Memory B cell (primary cell): ENCODE measurements around the gene ARHGAP18.
A peak's percentile ranks its signal among the peaks of the same experiment; 100 is the strongest.
"Not testable (repeated sequence)": the region's sequence is repeated elsewhere in the genome, so short reads cannot be mapped to it uniquely, and the experiment has no call there.

Experiments used
- ATAC-seq: fragments of 150-1000 bp; cut with Tn5 transposase; 2 replicates; pipeline ENCODE4 v1.10.0; 2021; ENCODE audit warnings: low read depth, mild to moderate bottlenecking, moderate library complexity
- DNase-seq, 2 donors: peaks; one replicate each; pipeline ENCODE4 v3.0.0; 2022; ENCODE audit warnings: low spot score in 2 of 2
- H3K27ac Mint-ChIP-seq: one replicate; pipeline ENCODE4 v1.8.0; 2022; ENCODE audit warnings: mild to moderate bottlenecking, moderate library complexity, mixed read lengths
- H3K27me3 Mint-ChIP-seq: one replicate; pipeline ENCODE4 v1.8.0; 2022; ENCODE audit warnings: mixed read lengths
- H3K36me3 Mint-ChIP-seq: one replicate; pipeline ENCODE4 v1.8.0; 2022; ENCODE audit warnings: mild to moderate bottlenecking, mixed read lengths
- H3K4me1 Mint-ChIP-seq: one replicate; pipeline ENCODE4 v1.8.0; 2022; ENCODE audit warnings: mixed read lengths
- H3K4me3 Mint-ChIP-seq: one replicate; pipeline ENCODE4 v1.8.0; 2022; ENCODE audit warnings: mild to moderate bottlenecking, moderate library complexity, mixed read lengths
- H3K9me3 Mint-ChIP-seq: one replicate; pipeline ENCODE4 v1.8.0; 2022; ENCODE audit warnings: mixed read lengths

ARHGAP18 gene

GRCh38 chr6:129592516-129593232 is 117.3 kb downstream of the ARHGAP18 start:
- Mint-ChIP-seq H3K27ac (no peak overlapping the region), H3K4me1 (peaks cover 2% of the 10 kb centered on the region), H3K36me3 (peaks cover 6% of the 10 kb centered on the region), H3K9me3 (no peaks in the 10 kb centered on the region), H3K27me3 (no peaks in the 10 kb centered on the region), H3K4me3 (no peak overlapping the region)
- ATAC-seq (no peak), DNase-seq (no peak)

GRCh38 chr6:129590408-129591022 is 119.5 kb downstream of the ARHGAP18 start:
- H3K4me1 Mint-ChIP-seq: no peaks in the 10 kb centered on the region
- DNase-seq: no peak
- no peaks in the 10 kb centered on the region for H3K27me3 Mint-ChIP-seq
- no peaks in the 10 kb centered on the region for H3K9me3 Mint-ChIP-seq
- no peak overlapping the region for H3K4me3 Mint-ChIP-seq
- H3K36me3 Mint-ChIP-seq: peaks cover 7% of the 10 kb centered on the region
- H3K27ac Mint-ChIP-seq: no peak overlapping the region
- no peak for ATAC-seq

GRCh38 chr6:129586815-129587214 is 123.2 kb downstream of the ARHGAP18 start:
- H3K9me3 Mint-ChIP-seq: no peaks in the 10 kb centered on the region
- H3K27me3 Mint-ChIP-seq: no peaks in the 10 kb centered on the region
- no peaks in the 10 kb centered on the region for H3K4me1 Mint-ChIP-seq
- peaks cover 7% of the 10 kb centered on the region for H3K36me3 Mint-ChIP-seq
- ATAC-seq (no peak), DNase-seq (no peak)
- H3K27ac Mint-ChIP-seq: no peak overlapping the region
- no peak overlapping the region for H3K4me3 Mint-ChIP-seq

GRCh38 chr6:129583866-129584265 is 126.1 kb downstream of the ARHGAP18 start:
- peaks cover 2% of the 10 kb centered on the region for H3K36me3 Mint-ChIP-seq
- ATAC-seq (no peak), DNase-seq (no peak)
- no peaks in the 10 kb centered on the region for H3K9me3 Mint-ChIP-seq
- no peaks in the 10 kb centered on the region for H3K4me1 Mint-ChIP-seq
- no peak overlapping the region for H3K4me3 Mint-ChIP-seq
- H3K27me3 Mint-ChIP-seq: no peaks in the 10 kb centered on the region
- no peak overlapping the region for H3K27ac Mint-ChIP-seq

- Mint-ChIP-seq H3K4me3 (no peak overlapping the region), H3K4me1 (peaks cover 4% of the 10 kb centered on the region), H3K27me3 (no peaks in the 10 kb centered on the region), H3K27ac (no peak overlapping the region), H3K36me3 (peaks cover 3% of the 10 kb centered on the region), H3K9me3 (no peaks in the 10 kb centered on the region)
- DNase-seq (no peak), ATAC-seq (no peak)
These were observed 131.7 kb downstream of the ARHGAP18 start for GRCh38 chr6:129578315-129578714.

GRCh38 chr6:129577691-129578090 is 132.3 kb downstream of the ARHGAP18 start:
- DNase-seq: no peak
- Mint-ChIP-seq H3K27ac (no peak overlapping the region), H3K4me3 (no peak overlapping the region), H3K9me3 (no peaks in the 10 kb centered on the region), H3K27me3 (no peaks in the 10 kb centered on the region), H3K36me3 (peaks cover 4% of the 10 kb centered on the region), H3K4me1 (peaks cover 4% of the 10 kb centered on the region)
- no peak for ATAC-seq

- no peak overlapping the region for H3K4me3 Mint-ChIP-seq
- H3K27ac Mint-ChIP-seq: no peak overlapping the region
- peaks cover 4% of the 10 kb centered on the region for H3K4me1 Mint-ChIP-seq
- ATAC-seq: no peak
- H3K9me3 Mint-ChIP-seq: peaks cover 2% of the 10 kb centered on the region
- H3K27me3 Mint-ChIP-seq: no peaks in the 10 kb centered on the region
- no peak for DNase-seq
- peaks cover 8% of the 10 kb centered on the region for H3K36me3 Mint-ChIP-seq
These were observed 133.5 kb downstream of the ARHGAP18 start for GRCh38 chr6:129576456-129576855.

- peak; percentile 21 for ATAC-seq
- no peak for DNase-seq
- H3K27ac Mint-ChIP-seq: no peak overlapping the region
- H3K4me3 Mint-ChIP-seq: peak overlapping the region; percentile 25
- peaks cover 4% of the 10 kb centered on the region for H3K4me1 Mint-ChIP-seq
- peaks cover 8% of the 10 kb centered on the region for H3K36me3 Mint-ChIP-seq
- no peaks in the 10 kb centered on the region for H3K27me3 Mint-ChIP-seq
- H3K9me3 Mint-ChIP-seq: peaks cover 2% of the 10 kb centered on the region
These were observed 134.4 kb downstream of the ARHGAP18 start for GRCh38 chr6:129575378-129576118.

- DNase-seq, H3K9me3 Mint-ChIP-seq, H3K4me1 Mint-ChIP-seq, H3K4me3 Mint-ChIP-seq, H3K27me3 Mint-ChIP-seq, H3K27ac Mint-ChIP-seq, ATAC-seq: not testable (repeated sequence)
- H3K36me3 Mint-ChIP-seq: peaks cover 14% of the 10 kb centered on the region
These were observed 135.4 kb downstream of the ARHGAP18 start for GRCh38 chr6:129574605-129575004.

- H3K27me3 Mint-ChIP-seq, DNase-seq, H3K9me3 Mint-ChIP-seq, ATAC-seq, H3K4me3 Mint-ChIP-seq, H3K4me1 Mint-ChIP-seq, H3K27ac Mint-ChIP-seq: not testable (repeated sequence)
- peaks cover 10% of the 10 kb centered on the region for H3K36me3 Mint-ChIP-seq
These were observed 139.0 kb downstream of the ARHGAP18 start for GRCh38 chr6:129570929-129571328.

- Mint-ChIP-seq H3K4me3 (no peak overlapping the region), H3K9me3 (peaks cover 6% of the 10 kb centered on the region), H3K4me1 (no peaks in the 10 kb centered on the region), H3K27ac (no peak overlapping the region), H3K36me3 (peaks cover 10% of the 10 kb centered on the region), H3K27me3 (peaks cover 2% of the 10 kb centered on the region)
- ATAC-seq (no peak), DNase-seq (no peak)
These were observed 142.0 kb downstream of the ARHGAP18 start for GRCh38 chr6:129568015-129568414.

GRCh38 chr6:129567374-129567773 is 142.6 kb downstream of the ARHGAP18 start:
- H3K27ac Mint-ChIP-seq: no peak overlapping the region
- H3K36me3 Mint-ChIP-seq: peaks cover 8% of the 10 kb centered on the region
- DNase-seq (no peak), ATAC-seq (no peak)
- H3K4me1 Mint-ChIP-seq: no peaks in the 10 kb centered on the region
- peaks cover 6% of the 10 kb centered on the region for H3K9me3 Mint-ChIP-seq
- no peak overlapping the region for H3K4me3 Mint-ChIP-seq
- H3K27me3 Mint-ChIP-seq: peaks cover 2% of the 10 kb centered on the region

GRCh38 chr6:129565811-129566210 is 144.2 kb downstream of the ARHGAP18 start:
- Mint-ChIP-seq H3K27ac (no peak overlapping the region), H3K9me3 (peaks cover 4% of the 10 kb centered on the region)
- DNase-seq: no peak

GRCh38 chr6:129565366-129565765 is 144.6 kb downstream of the ARHGAP18 start:
- Mint-ChIP-seq H3K27me3 (peaks cover 2% of the 10 kb centered on the region), H3K36me3 (peaks cover 4% of the 10 kb centered on the region), H3K27ac (no peak overlapping the region), H3K9me3 (peaks cover 3% of the 10 kb centered on the region), H3K4me3 (no peak overlapping the region), H3K4me1 (no peaks in the 10 kb centered on the region)
- no peak for DNase-seq
- no peak for ATAC-seq

More at GRCh38 chr6:129565811-129566210, 144.2 kb downstream of the ARHGAP18 start:
- Mint-ChIP-seq H3K4me1 (no peaks in the 10 kb centered on the region), H3K27me3 (peaks cover 2% of the 10 kb centered on the region), H3K4me3 (no peak overlapping the region), H3K36me3 (peaks cover 6% of the 10 kb centered on the region)
- no peak for ATAC-seq
